HG02610 (cell line): ENCODE results near the gene RNF145.
"Not testable (repeated sequence)": the region's sequence is repeated elsewhere in the genome, so short reads cannot be mapped to it uniquely, and the experiment has no call there.

ENCODE experiments used
- ATAC-seq: cut with Tn5 transposase; IDR thresholded peaks from one replicate; pipeline ENCODE4 v1.9.1; 2021; ENCODE audit warnings: mild to moderate bottlenecking, moderate library complexity; ENCODE audit not compliant: unreplicated experiment

Gene RNF145, protein sequence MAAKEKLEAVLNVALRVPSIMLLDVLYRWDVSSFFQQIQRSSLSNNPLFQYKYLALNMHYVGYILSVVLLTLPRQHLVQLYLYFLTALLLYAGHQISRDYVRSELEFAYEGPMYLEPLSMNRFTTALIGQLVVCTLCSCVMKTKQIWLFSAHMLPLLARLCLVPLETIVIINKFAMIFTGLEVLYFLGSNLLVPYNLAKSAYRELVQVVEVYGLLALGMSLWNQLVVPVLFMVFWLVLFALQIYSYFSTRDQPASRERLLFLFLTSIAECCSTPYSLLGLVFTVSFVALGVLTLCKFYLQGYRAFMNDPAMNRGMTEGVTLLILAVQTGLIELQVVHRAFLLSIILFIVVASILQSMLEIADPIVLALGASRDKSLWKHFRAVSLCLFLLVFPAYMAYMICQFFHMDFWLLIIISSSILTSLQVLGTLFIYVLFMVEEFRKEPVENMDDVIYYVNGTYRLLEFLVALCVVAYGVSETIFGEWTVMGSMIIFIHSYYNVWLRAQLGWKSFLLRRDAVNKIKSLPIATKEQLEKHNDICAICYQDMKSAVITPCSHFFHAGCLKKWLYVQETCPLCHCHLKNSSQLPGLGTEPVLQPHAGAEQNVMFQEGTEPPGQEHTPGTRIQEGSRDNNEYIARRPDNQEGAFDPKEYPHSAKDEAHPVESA

DNA sequence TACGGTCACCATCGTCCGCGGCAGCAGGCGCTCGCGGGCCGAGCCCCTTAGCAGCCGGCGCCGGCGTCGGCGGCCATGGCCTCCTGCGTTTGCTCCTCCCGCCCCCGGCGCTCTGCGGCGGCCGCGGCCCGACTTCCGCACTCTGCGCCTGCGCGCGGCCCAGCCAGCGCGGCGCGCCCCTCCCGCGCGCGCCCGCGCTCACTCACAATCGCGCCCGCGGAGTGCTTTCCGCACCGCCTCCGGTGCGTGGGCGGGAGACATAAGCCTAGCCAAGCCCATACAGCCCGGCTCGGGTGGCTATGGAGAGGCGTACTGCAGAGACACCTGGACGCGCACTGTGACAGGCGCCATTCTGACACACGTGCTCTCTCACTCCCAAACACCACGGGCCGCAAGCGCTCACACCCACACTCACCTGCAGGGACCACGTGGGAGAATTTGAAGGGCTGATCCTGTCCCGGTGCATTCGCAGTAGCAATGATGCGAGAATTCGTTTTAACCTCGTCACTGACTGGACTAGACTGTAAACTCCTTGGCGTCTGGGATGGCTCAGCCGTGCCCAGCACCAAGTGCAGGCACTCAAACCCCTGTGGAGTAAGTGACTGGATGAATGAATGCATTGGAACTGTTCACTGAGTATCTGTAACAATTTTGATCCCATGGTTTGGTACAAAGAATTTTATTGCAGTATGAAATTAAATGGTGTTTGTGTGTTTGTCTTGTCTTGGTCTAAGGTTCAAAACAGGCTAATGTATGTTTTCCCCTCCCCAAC is at the start of gene RNF145:
RNF145 (minus strand) TSS at position 116 of the 772 bp plus-strand sequence. CDS start 5,936 bp downstream, outside the sequence.
- ATAC-seq = peak; percentile 70

DNA sequence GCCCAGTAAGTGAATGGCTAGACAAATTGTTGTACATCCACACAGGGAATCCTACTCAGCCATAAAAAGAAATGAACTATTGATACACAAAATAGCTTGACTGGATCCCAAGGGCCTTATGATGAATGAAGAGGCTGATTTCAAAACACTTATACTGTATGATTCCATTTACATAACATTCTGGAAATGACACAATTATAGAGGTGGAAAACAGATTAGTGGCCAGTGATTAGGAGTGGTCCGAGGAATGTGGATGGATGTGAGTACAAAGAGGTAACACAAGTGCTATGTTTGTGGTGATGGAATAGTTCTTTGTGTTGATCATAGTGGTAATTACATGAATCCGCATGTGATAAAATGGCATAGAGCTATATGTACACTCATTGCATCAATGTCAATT is 49.0 kb upstream of the RNF145 start:
- no peak for ATAC-seq

DNA sequence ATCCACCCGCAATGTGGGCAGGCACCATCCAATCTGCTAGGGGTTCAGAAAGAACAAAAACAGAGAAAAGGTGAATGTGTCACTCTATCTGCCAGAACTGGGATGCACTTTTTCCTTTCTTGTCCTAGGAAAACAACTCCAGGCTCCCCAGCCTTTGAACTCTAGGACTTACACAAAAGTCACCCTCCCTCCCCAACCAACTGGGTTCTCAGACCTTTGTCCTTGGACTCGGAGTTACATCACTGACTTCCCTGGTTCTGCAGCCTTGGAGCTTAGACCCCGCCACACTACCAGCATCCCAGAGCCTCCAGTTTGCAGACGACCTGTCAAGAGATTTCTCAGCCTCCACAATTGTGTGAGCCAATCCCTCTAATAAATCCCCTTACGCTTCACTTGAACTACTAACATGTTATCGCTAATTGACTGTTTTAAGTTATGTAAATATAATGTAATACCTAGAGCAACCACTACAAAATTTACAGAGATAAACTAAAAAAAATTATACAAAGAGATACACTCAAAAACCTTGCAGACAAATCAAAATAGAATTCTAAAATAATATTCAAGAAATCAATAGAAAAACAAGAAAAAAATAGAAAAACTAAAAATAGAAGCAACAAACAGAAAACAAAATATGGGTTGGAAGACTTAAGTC is 48.4 kb upstream of the RNF145 start:
- no peak for ATAC-seq

DNA sequence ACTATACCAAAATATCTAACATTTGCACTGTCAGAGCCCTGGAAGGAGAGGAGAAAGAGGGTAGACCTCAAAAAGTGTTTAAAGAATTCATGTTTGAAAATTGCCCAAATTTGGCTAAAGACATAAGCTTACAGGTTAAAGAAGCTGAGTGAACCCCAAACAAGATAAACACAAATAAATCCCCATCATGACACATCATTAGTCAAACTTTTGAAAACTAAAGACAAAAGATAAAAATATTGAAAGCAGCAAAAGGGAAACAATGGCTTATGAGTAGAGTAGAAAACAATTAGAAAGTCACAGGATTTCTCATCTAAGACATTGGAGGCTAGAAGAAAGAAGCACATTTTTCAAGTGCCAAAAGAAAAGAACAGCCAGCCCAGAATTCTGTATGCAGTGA is 47.7 kb upstream of the RNF145 start:
- ATAC-seq = no peak

DNA sequence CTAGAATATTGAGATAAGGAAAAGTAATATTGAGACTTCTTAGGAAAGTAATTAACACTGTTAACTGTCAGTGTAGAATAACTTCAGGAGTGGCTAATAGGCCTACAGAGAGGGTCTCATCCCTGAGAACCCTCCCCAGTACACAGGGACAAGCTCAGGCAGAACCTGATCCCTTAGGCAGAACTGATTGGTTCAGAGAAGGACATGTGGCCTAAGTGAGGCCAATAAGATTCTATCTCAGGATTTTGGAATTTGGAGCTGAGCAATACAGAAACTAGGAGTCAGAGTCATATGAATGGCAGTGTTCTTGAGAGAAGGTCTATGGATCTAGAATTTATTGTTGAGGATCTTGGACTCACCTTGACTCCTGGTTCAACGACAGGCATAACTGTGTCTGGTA is 42.8 kb upstream of the RNF145 start:
- no peak for ATAC-seq

DNA sequence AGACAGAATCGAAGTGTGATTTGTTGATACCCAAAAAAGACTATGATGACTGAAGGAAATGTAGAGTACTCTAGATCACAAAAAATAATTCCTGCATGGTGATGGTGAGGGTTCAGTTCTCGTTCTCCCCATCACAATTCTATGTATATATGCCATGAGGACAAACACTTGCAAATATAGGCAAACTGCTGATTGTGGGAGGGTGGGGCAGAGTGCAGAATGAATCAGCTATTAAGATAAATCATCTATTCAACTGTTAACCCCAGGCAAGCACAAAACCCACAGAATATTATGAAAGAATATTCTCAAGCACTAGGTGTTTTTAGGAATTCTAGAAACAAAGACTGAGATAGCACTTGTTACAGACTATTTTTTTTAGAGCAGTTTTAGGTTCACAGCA is 39.8 kb upstream of the RNF145 start:
- no peak for ATAC-seq

DNA sequence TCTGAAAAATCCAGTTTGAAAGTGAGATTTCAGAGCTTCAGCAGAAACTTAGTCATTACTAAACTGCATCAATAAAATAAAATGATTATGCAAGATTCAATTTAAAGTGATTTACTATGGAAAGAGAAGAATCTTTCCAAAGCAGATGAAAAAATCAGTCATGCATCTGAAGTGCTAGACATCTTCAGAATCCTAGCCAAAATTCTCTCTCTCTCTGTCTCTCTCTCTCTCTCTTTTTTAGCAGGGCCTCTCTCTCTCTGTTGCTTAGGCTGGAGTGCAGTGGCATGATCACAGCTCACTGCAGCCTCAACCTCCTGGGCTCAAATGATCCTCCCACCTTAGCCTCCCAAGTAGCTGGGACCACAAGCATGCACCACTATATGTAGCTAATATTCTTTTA is 35.5 kb upstream of the RNF145 start:
- ATAC-seq = no peak

DNA sequence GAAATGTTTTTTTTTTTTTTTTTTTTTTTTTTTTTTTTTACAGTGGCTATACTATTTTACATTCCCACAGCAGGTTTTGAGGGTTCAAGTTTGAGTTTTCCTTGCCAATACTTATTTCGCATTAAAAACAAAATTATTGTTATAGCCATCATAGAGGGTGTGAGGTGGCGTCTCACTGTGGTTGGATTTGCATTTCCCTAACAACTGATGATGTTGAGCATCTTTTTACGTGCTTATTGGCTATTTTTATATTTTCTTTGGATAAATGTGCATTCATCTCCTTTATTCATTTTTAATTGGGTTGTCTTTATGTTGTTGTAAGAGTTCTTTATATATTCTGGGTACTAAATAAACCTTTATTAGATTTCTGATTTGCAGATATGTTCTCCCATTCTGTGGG is 34.8 kb upstream of the RNF145 start:
- no peak for ATAC-seq

DNA sequence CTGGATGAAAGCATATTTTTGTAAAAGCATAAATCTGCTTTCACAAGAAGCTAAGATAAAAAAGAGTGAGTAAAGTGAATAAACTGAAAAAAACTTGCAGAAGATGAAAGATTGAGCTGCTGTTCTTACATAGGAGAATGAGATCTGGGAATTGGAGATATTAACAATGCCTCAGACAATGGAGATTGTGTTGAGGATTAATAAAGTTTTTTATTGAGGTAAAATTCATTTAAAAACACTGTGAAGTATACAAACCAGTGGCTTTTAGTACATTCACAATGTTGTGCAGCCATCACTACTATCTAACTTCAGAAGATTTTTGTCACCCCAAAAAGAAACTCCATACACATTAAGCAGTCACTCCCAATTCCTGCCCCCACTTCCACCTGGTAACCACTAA is 34.0 kb upstream of the RNF145 start:
- no peak for ATAC-seq

DNA sequence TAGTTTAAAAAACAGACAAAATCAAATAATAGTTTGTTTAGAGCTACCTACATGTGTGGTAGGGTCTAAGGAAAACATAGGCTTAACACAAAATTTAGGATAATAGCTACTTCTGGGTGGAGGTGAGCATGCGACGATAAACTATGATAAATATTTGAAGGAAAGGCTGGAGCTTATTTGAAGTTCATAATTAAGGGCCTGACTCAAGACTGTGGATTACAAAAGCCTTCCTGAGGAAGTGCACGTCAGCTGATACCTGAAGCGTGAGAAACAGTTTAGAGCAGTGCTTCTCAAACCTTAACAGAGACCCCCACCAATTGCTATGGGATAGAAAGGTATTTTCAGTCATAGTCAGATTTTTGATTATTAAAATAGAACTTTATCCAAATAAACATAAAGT is 33.3 kb upstream of the RNF145 start:
- no peak for ATAC-seq

DNA sequence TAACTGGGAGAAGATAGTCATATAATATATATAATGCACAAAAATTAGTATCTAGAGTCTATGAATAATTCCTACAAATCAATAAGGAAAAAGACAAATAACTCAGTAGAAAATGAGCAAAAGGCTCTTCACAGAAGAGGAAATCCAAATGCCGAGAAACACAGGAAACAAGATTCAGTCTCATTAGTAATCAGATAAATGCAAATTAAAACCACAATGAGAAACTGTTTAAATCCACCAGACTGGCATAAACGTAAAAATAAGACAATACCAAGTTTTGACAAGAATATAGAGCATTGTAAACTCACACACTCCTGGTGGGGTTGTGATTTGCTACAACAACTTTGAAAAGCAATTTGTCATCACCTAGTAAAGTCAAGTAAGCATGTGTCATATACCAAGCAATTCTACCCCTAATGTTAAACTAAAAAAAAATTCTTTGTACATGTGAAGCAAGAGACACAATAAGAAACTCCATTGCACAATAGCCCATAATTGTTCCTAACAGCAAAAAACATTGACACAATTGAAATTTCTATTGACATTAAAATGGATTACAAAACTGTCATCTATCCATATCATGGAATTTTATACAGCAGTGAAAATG is 32.7 kb upstream of the RNF145 start:
- no peak for ATAC-seq

DNA sequence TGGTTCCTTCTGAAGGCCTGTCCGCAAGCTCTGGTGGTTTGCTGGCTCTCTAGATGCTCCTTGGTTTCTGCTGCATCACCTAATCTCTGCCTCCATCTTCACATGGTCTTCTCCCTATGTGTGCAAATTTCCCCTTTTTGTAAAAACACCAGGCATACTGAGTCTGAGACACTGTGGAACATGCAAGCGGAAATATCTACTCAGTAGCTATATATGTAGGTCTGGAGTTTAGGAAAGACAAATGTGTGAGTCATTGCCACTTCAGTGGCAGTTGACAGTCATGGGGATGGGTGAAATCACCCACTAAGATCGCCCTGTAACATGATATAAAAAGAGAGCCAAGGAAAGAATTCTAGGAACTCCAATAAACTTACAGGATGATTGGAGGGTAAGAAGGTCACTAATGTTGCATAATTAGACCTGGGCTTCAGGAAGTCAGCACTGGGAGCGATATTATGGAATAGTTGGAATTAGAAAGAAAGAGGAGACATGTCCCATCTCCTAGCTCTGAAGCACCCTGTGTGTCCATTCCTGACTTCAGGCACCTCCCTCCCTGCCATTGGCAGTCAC is 31.0 kb upstream of the RNF145 start:
- no peak for ATAC-seq

DNA sequence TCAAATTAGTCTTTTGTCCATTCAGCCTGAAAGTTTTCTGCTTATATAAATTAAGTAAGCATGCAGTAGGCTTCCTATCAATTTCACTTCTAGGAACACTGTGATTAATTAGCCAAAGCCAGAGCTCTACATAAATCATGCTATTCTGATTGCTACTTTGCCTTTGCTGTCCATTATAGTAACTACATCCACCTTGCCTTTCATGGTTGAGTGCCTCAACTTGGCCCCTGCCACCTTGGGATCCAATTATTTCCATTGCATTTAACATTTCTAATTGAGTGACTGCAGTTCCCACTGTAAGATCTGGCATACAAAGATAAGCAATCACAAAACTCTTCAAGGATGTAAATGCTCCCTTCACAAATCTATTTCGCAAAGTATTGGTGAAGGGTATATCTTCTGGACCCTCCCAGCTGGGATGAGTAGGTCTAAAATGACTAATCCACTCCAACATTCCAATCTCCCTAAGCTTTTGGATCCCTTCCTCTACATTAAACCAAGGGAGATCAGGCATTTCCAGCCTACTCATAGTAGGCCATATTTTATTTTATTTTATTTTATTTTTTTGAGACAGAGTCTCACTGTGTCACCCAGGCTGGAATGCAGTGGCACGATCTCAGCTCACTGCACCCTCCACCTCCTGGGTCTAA is 26.6 kb upstream of the RNF145 start:
- not testable (repeated sequence) for ATAC-seq

DNA sequence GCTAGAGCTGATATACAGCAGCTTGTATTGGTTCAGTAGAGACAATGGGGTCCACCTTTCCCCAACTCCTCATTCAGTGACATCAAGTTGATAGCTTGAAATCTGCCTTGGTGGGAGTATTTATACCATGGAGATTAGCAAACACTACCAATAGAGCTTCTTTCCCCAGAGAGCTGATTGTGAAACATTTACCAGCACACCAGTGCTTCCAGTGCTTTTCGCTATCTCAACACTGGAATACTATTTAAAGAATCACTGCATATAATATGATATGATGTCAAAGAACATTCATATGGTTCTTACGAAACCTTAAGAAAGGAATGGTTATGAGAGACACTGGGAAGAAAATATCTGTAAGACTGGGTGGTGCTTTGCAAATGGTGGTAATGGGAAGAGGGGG is 21.8 kb upstream of the RNF145 start:
- ATAC-seq = no peak

DNA sequence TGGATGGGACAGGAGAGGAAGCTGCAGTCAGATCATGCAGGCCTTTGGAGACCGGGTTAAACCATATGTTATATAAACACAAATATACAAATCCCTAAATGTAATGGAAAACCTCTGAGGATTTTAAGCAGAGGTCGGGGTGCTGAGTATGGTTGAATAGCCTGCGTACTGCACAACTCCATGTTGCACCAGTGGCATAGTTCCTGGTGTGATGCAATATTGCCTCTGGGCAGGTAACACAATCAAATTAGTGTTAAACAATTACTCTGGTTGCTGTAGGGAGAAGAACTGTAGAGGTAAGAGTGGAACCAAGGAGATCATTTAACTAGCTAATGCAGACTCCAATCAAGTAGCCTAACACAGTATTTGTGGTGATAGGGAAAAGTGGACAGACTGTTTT is 21.3 kb upstream of the RNF145 start:
- no peak for ATAC-seq

DNA sequence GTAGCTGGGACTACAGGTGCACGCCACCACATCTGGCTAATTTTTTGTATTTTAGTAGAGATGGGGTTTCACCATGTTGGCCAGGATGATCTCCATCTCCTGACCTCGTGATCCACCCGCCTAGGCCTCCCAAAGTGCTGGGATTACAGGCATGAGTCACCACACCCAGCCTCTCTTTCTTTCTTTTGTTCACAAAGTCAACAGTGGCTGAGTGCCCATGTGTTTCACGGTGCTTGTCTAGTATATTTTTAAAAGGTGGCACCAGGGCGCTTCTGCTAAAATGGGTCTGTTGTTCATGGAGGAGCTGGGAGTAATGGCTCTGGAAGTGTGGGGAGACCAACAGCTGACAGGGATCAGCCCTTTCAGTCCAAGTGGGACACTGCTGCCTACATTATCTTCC is 18.7 kb upstream of the RNF145 start:
- ATAC-seq = not testable (repeated sequence)

DNA sequence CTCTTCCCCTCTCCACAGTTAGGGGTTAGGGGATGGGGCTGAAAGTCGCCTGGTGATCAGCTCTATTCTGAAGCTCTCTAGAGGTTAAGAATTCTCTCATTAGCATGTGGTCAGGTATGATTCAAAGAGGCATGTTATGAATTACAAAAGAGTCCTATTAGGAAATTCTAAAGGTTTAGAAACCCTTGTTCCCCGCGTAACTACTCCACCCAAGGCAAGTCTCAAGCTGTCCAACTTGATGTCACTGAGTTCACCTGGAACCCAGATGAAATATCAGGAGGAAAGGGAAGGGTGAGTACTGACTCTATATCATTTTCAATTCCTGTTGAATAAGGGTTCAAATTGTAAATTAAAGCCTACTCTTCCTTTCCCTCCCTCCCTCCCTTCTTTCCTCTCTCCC is 18.1 kb upstream of the RNF145 start:
- ATAC-seq = no peak

DNA sequence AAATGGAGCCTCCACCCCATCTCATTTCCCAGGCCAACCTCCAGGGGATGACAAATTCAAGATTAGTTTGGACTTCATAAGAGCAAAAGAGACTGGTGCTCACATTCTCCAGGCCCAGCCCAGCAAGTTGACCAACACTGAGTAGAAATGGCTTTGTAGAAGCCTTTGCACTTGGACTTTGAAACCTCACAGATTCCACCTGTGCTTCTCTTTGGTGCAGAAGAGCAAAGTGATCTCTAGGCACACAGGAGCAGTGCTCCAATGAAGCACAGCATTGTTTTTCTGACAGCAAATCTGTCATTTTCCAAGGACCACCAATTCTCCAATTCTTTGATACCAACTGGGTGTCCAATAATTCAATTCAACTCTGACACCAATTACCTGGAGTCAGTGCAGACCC is 17.1 kb upstream of the RNF145 start:
- ATAC-seq = no peak

DNA sequence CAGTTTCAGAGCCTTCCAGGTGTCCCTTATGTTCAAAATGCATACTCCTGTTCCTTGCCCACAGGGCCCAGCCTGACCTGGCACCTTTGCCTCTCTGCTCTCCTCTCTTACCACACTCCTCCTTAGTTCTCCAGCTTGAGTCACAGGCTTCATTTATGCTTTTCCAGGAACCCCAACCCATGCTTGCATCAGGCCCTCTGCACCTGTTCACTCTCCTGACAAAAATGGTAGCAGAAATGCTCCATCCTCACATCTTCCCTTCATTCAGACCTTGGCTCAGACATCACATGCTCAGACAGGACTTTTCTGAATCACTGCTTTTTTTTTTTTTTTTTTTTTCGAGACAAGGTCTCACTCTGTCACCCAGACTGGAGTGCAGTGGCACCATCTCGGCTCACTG is 15.1 kb upstream of the RNF145 start:
- no peak for ATAC-seq

DNA sequence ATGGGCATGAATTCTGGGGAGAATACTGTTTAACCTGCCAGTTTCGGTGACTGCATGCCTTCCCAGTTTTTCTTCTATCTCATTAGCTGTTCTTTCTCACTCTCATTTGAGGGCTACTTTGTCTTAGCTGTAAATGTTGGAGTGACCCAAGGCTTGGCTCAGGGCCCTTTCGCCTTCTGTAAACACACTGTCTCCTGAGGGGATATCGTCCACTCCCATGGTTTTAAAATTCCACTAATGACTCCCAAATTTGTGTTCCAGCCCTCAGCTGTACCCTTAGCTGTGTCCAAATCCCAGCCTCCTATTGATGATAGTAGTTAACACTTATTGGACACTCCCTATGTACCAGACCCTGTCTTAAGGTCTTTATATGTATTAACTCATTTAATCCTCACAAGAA is 14.1 kb upstream of the RNF145 start:
- no peak for ATAC-seq
